Nephron (organoid): ENCODE results near the gene DGCR6L.

Experiments used
- H3K27ac Mint-ChIP-seq, 3 experiments: 2 replicates each; pipeline ENCODE4 v1.8.0; 2020; ENCODE audit warnings: mixed read lengths in 3 of 3, mild to moderate bottlenecking in 2 of 3, moderate library complexity in 1 of 3
- H3K27me3 Mint-ChIP-seq: 2 replicates; pipeline ENCODE4 v1.8.0; 2021; ENCODE audit warnings: low read depth, mild to moderate bottlenecking, moderate library complexity, mixed read lengths
- H3K36me3 Mint-ChIP-seq: 2 replicates; pipeline ENCODE4 v1.8.0; 2020; ENCODE audit warnings: low read depth, mixed read lengths
- H3K4me1 Mint-ChIP-seq: 2 replicates; pipeline ENCODE4 v1.8.0; 2020; ENCODE audit warnings: mixed read lengths
- H3K4me3 Mint-ChIP-seq, 3 experiments: 2 replicates each; pipeline ENCODE4 v1.8.0; 2020; ENCODE audit warnings: mild to moderate bottlenecking in 3 of 3, mixed read lengths in 3 of 3, moderate library complexity in 2 of 3
- H3K9me3 Mint-ChIP-seq: 2 replicates; pipeline ENCODE4 v1.8.0; 2020; ENCODE audit warnings: mixed read lengths
- CTCF ChIP-seq, 3 experiments: fragments of 200-600 bp; sonication (generic); IDR thresholded peaks; one replicate each; pipeline ENCODE4 v1.5.0; 2021; ENCODE audit warnings: antibody characterized with exemption in 3 of 3; ENCODE audit not compliant: unreplicated experiment in 3 of 3

Gene DGCR6L

GRCh38 chr22:20264614-20265452 lies 55.0 kb downstream of the DGCR6L start:
- TF ChIP-seq CTCF (IDR thresholded peaks at IDR 0.05; ENCODE audit: unreplicated experiment in 3 of 3), result no peak
- peaks cover 8% of the 10 kb centered on the region for H3K4me1 Mint-ChIP-seq
- H3K4me3 Mint-ChIP-seq, result peak overlapping the region; percentile 2 to 72 (median 71)
- H3K27me3 Mint-ChIP-seq, result no peaks in the 10 kb centered on the region
- no peaks in the 10 kb centered on the region for H3K9me3 Mint-ChIP-seq
- no peaks in the 10 kb centered on the region for H3K36me3 Mint-ChIP-seq
- peak overlapping the region; percentile 6 to 49 (median 30) for H3K27ac Mint-ChIP-seq
